HEK293 (cell line): ENCODE data around the gene GNPTAB.
A peak's percentile ranks its signal among the peaks of the same experiment; 100 is the strongest.

Experiments
- CTCF ChIA-PET: fragments of 350-600 bp; formaldehyde crosslinking; extraction: SDS; loops from one replicate; lab custom pipeline; 2021; ENCODE audit warnings: antibody characterized with exemption; lab: Yijun Ruan, JAX
- POLR2A ChIA-PET: fragments of 300-600 bp; formaldehyde crosslinking; extraction: SDS; loops from one replicate; lab custom pipeline; 2020; ENCODE audit warnings: antibody characterized with exemption, inconsistent platforms; lab: Yijun Ruan, JAX
- H3K27ac ChIP-seq: fragments of 200-500 bp; sonication (Bioruptor generic); 2 replicates; pipeline ENCODE4 v1.5.1; 2014; ENCODE audit warnings: low read depth, low read length, control low read depth, inconsistent platforms; ENCODE audit errors: extremely low read depth
- H3K36me3 ChIP-seq, 2 experiments: fragments of 200-500 bp in 1 of 2; sonication (Bioruptor generic) in 1 of 2; 1 replicate in 1 of 2; 2 replicates in 1 of 2; pipeline ENCODE4 v1.5.1; 2014 to 2017; ENCODE audit warnings: inconsistent platforms in 2 of 2, low read length in 2 of 2; ENCODE audit not compliant: control insufficient read depth in 2 of 2, insufficient read depth in 1 of 2
- H3K4me1 ChIP-seq: fragments of 200-500 bp; sonication (Bioruptor generic); 2 replicates; pipeline ENCODE4 v1.5.1; 2014; ENCODE audit warnings: mild to moderate bottlenecking, low read length, inconsistent platforms; ENCODE audit not compliant: control insufficient read depth, insufficient read depth
- H3K4me3 ChIP-seq: 2 replicates; pipeline ENCODE4 v1.5.1; 2011; ENCODE audit warnings: low read depth, mild to moderate bottlenecking, control low read depth, low read length, moderate library complexity
- H3K9me3 ChIP-seq: fragments of 200-500 bp; sonication (Bioruptor generic); 2 replicates; pipeline ENCODE4 v1.5.1; 2014; ENCODE audit warnings: low read depth, low read length, inconsistent platforms; ENCODE audit not compliant: control insufficient read depth, insufficient read depth
- ATF2 ChIP-seq: fragments of 450-650 bp; formaldehyde crosslinking; IDR thresholded peaks from 2 replicates; pipeline ENCODE4 v1.5.1; 2016; ENCODE audit warnings: missing biosample characterization, missing genetic modification characterization, low read depth
- PRDM1 ChIP-seq: fragments of 450-650 bp; formaldehyde crosslinking; IDR thresholded peaks from 2 replicates; pipeline ENCODE4; 2016; ENCODE audit warnings: missing biosample characterization, missing genetic modification characterization
- SCRT2 ChIP-seq: fragments of 450-650 bp; formaldehyde crosslinking; IDR thresholded peaks from 2 replicates; pipeline ENCODE4 v1.5.1; 2016; ENCODE audit warnings: missing biosample characterization, missing genetic modification characterization
- SP2 ChIP-seq: fragments of 450-650 bp; formaldehyde crosslinking; IDR thresholded peaks from 2 replicates; pipeline ENCODE4 v1.5.1; 2016; ENCODE audit warnings: missing biosample characterization, missing genetic modification characterization
- ZNF16 ChIP-seq: fragments of 450-650 bp; formaldehyde crosslinking; IDR thresholded peaks from 2 replicates; pipeline ENCODE4 v1.5.1; 2016; ENCODE audit warnings: low read depth, missing biosample characterization, missing genetic modification characterization
- ZNF2 ChIP-seq: fragments of 450-650 bp; formaldehyde crosslinking; IDR thresholded peaks from 2 replicates; pipeline ENCODE4 v1.5.1; 2016; ENCODE audit warnings: missing biosample characterization, missing genetic modification characterization
- ZNF324 ChIP-seq: fragments of 450-650 bp; formaldehyde crosslinking; IDR thresholded peaks from 2 replicates; pipeline ENCODE4 v1.5.1; 2016; ENCODE audit warnings: missing biosample characterization, missing genetic modification characterization
- ZNF366 ChIP-seq: fragments of 450-650 bp; formaldehyde crosslinking; conservative IDR thresholded peaks from 2 replicates; pipeline ENCODE4 v1.5.1; 2016; ENCODE audit warnings: missing biosample characterization, missing genetic modification characterization
- ZNF558 ChIP-seq: fragments of 450-650 bp; formaldehyde crosslinking; IDR thresholded peaks from 2 replicates; pipeline ENCODE4 v1.5.1; 2016; ENCODE audit warnings: missing biosample characterization, missing genetic modification characterization
- ZNF629 ChIP-seq: fragments of 450-650 bp; formaldehyde crosslinking; IDR thresholded peaks from 2 replicates; pipeline ENCODE4 v1.5.1; 2017; ENCODE audit warnings: missing biosample characterization, missing genetic modification characterization
- ZNF654 ChIP-seq: fragments of 450-650 bp; formaldehyde crosslinking; IDR thresholded peaks from 2 replicates; pipeline ENCODE4 v1.5.1; 2016; ENCODE audit warnings: low read depth, missing biosample characterization, missing genetic modification characterization
- ZNF660 ChIP-seq: fragments of 450-650 bp; IDR thresholded peaks from 2 replicates; pipeline ENCODE4 v1.5.1; 2018; ENCODE audit warnings: missing biosample characterization, mild to moderate bottlenecking, missing genetic modification characterization
- ZNF776 ChIP-seq: fragments of 450-650 bp; formaldehyde crosslinking; IDR thresholded peaks from 2 replicates; pipeline ENCODE4 v1.5.0; 2017; ENCODE audit warnings: missing biosample characterization, missing genetic modification characterization, borderline replicate concordance
- ZNF830 ChIP-seq: fragments of 450-650 bp; IDR thresholded peaks from 2 replicates; pipeline ENCODE4 v1.5.0; 2018; ENCODE audit warnings: missing biosample characterization, missing genetic modification characterization, low read depth, mild to moderate bottlenecking, moderate library complexity
- TF ChIP-seq, protein P1 (sequence below): fragments of 450-650 bp; formaldehyde crosslinking; IDR thresholded peaks from 2 replicates; pipeline ENCODE4 v1.5.1; 2017; ENCODE audit warnings: missing biosample characterization, missing genetic modification characterization
- TF ChIP-seq, protein P2 (sequence below): fragments of 450-650 bp; formaldehyde crosslinking; IDR thresholded peaks from 2 replicates; pipeline ENCODE4 v1.5.1; 2016; ENCODE audit warnings: missing biosample characterization, missing genetic modification characterization
- TF ChIP-seq, protein P3 (sequence below): fragments of 450-650 bp; formaldehyde crosslinking; IDR thresholded peaks from 2 replicates; pipeline ENCODE4 v1.5.1; 2017; ENCODE audit warnings: missing biosample characterization, missing genetic modification characterization

The GNPTAB gene

GRCh38 chr12:101773650-101774162 is 57.1 kb downstream of the GNPTAB start:
- TF ChIP-seq SCRT2 (tag by site-specific recombination) (peak; percentile 60), ZNF2 (tag by site-specific recombination) (0 out of 2 replicates have a peak, but pooled peaks have one; percentile 23), ZNF654 (tag by site-specific recombination) (peak; percentile 96), ZNF776 (tag by site-specific recombination) (no peak), SP2 (tag by site-specific recombination) (no peak), ZNF660 (0 out of 2 replicates have a peak, but pooled peaks have one; percentile 30)
- TF ChIP-seq, protein P1, sequence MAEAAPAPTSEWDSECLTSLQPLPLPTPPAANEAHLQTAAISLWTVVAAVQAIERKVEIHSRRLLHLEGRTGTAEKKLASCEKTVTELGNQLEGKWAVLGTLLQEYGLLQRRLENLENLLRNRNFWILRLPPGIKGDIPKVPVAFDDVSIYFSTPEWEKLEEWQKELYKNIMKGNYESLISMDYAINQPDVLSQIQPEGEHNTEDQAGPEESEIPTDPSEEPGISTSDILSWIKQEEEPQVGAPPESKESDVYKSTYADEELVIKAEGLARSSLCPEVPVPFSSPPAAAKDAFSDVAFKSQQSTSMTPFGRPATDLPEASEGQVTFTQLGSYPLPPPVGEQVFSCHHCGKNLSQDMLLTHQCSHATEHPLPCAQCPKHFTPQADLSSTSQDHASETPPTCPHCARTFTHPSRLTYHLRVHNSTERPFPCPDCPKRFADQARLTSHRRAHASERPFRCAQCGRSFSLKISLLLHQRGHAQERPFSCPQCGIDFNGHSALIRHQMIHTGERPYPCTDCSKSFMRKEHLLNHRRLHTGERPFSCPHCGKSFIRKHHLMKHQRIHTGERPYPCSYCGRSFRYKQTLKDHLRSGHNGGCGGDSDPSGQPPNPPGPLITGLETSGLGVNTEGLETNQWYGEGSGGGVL: no peak
- TF ChIP-seq, protein P2, sequence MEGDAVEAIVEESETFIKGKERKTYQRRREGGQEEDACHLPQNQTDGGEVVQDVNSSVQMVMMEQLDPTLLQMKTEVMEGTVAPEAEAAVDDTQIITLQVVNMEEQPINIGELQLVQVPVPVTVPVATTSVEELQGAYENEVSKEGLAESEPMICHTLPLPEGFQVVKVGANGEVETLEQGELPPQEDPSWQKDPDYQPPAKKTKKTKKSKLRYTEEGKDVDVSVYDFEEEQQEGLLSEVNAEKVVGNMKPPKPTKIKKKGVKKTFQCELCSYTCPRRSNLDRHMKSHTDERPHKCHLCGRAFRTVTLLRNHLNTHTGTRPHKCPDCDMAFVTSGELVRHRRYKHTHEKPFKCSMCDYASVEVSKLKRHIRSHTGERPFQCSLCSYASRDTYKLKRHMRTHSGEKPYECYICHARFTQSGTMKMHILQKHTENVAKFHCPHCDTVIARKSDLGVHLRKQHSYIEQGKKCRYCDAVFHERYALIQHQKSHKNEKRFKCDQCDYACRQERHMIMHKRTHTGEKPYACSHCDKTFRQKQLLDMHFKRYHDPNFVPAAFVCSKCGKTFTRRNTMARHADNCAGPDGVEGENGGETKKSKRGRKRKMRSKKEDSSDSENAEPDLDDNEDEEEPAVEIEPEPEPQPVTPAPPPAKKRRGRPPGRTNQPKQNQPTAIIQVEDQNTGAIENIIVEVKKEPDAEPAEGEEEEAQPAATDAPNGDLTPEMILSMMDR: peak; percentile 69
- TF ChIP-seq, all 188 proteins: peak for 5
- CTCF ChIA-PET: interaction anchor here (0.6 to 2.7 kb wide), 30 partner anchors 8 to 1038 kb away, joined by 3 to 50 read pairs (median 4); partner anchors contain the start of gene GNPTAB
- no peak overlapping the region for H3K4me3 ChIP-seq
- peaks cover 4 to 13% of the 10 kb centered on the region in 2 experiments; a peak in 1 of 3 replicates for H3K36me3 ChIP-seq
- POLR2A ChIA-PET: no interaction called here
- H3K9me3 ChIP-seq: no peaks in the 10 kb centered on the region
- H3K27ac ChIP-seq: no peak overlapping the region
- H3K4me1 ChIP-seq: no peaks in the 10 kb centered on the region

DNA sequence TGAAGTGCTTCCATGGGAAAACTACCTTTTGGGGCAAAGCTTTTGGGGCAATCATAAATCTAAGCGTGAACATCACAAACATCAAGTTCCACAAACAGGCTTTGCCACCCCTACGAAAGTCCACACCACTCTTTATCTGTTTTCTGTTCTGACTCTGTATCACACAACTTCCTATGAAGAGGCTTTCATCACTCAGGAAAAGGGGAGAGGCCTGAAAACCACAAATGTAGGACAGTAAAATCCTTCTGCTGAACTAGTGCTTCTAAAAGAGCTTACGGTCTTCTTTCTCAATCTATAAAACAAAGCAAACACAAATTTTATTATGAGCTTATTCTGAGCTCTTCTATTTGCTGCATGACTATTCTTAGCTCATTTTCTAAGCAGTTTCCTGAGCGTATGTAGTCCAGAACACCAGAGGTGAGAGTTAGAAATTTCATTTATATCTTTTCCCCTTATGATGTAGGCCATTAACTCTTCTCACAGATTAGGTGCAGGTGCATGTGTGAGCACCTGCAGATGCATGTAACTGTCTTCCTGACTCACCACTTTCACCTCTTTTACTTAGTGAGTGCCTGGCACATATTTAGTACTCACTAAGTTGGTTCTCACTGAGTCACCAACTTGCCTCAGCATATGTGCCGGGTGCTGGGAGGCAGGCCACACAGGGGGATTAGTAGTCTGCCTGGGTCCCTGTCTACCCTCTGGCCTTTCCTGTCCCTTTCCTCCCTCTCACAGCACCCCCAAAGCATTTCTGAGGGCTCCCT is 58.6 kb downstream of the GNPTAB start:
- no peaks in the 10 kb centered on the region for H3K4me1 ChIP-seq
- H3K36me3 ChIP-seq: peaks cover 9 to 18% of the 10 kb centered on the region in 2 experiments; a peak in 1 of 3 replicates
- TF ChIP-seq ZNF324 (no peak), ZNF830 (tag by site-specific recombination) (no peak)
- no peaks in the 10 kb centered on the region for H3K9me3 ChIP-seq
- no peak overlapping the region for H3K27ac ChIP-seq
- POLR2A ChIA-PET: no interaction called here
- H3K4me3 ChIP-seq: no peak overlapping the region
- CTCF ChIA-PET: interaction anchor here (0.6 to 2.7 kb wide), 12 partner anchors 12 to 357 kb away, joined by 3 to 50 read pairs (median 5); partner anchors contain the start of gene GNPTAB

DNA sequence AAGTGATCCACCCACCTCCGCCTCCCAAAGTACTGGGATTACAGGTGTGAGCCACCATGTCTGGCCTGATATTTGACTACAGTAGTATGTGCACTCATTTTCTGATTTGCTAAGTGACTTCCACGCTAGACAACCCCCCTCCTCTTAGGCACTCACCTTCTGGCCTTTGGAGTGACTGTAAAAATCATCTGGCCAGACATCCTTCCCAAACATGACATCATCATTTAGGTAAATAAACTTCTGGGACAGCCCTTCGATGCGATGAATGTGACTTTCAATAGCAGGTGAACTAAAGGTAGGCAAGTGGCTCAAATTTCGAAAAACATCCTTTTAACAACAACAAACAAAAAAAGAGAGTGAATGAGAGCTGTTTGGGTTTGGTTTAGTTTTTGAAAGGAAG is 60.9 kb downstream of the GNPTAB start:
- ChIA-PET CTCF (interaction anchor here (0.7 to 1.2 kb wide), 3 partner anchors 10 to 70 kb away, joined by 3 to 4 read pairs (median 4); no protein-coding TSS in a partner anchor), POLR2A (no interaction called here)
- no peak overlapping the region for H3K4me3 ChIP-seq

More for the DNA sequence above, 60.9 kb downstream of the GNPTAB start:
- H3K9me3 ChIP-seq: no peaks in the 10 kb centered on the region
- no peaks in the 10 kb centered on the region for H3K4me1 ChIP-seq
- no peak overlapping the region for H3K27ac ChIP-seq
- TF ChIP-seq ZNF629 (tag by site-specific recombination): peak; percentile 56; the same call in 1 of the 2 replicates
- TF ChIP-seq ZNF558 (tag by site-specific recombination): no peak
- TF ChIP-seq PRDM1: peak; percentile 21; the same call in 1 of the 2 replicates
- TF ChIP-seq ATF2 (tag by site-specific recombination): peak; percentile 83
- TF ChIP-seq, protein P1: peak; percentile 33; the same call in 1 of the 2 replicates
- no peak for TF ChIP-seq ZNF16
- peak; percentile 28; the same call in 1 of the 2 replicates for TF ChIP-seq ZNF366
- TF ChIP-seq, protein P3, sequence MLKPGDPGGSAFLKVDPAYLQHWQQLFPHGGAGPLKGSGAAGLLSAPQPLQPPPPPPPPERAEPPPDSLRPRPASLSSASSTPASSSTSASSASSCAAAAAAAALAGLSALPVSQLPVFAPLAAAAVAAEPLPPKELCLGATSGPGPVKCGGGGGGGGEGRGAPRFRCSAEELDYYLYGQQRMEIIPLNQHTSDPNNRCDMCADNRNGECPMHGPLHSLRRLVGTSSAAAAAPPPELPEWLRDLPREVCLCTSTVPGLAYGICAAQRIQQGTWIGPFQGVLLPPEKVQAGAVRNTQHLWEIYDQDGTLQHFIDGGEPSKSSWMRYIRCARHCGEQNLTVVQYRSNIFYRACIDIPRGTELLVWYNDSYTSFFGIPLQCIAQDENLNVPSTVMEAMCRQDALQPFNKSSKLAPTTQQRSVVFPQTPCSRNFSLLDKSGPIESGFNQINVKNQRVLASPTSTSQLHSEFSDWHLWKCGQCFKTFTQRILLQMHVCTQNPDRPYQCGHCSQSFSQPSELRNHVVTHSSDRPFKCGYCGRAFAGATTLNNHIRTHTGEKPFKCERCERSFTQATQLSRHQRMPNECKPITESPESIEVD (tag by site-specific recombination): no peak
- peaks cover 9 to 24% of the 10 kb centered on the region in 2 experiments; a peak in 1 of 3 replicates for H3K36me3 ChIP-seq
